Bronchial epithelial cell (primary cell): ENCODE measurements around the gene MTFMT. TPM values are rescaled to one million over a fixed set of nuclear protein-coding genes. Genes with fewer than 3 reads are reported as not detected.

Source experiments
- DNase-seq: peaks from one replicate; pipeline ENCODE4 v3.0.0-alpha.2; 2010; ENCODE audit warnings: low read depth
- FAIRE-seq: peaks from 2 replicates; lab custom pipeline; 2011; peaks lifted over from hg19 to GRCh38; lab: Jason Lieb, UNC
- H3K27me3 ChIP-seq: 2 replicates; pipeline ENCODE4 v1.5.1; 2011; ENCODE audit warnings: low read length; ENCODE audit not compliant: control insufficient read depth, insufficient read depth
- H3K36me3 ChIP-seq: 2 replicates; pipeline ENCODE4 v1.5.1; 2011; ENCODE audit warnings: low read length; ENCODE audit not compliant: control insufficient read depth, insufficient read depth
- H3K4me3 ChIP-seq: 2 replicates; pipeline ENCODE4 v1.5.1; 2011; ENCODE audit warnings: mild to moderate bottlenecking, low read depth, low read length, control low read depth
- CTCF ChIP-seq: IDR thresholded peaks from 2 replicates; pipeline ENCODE4 v1.5.1; 2011; ENCODE audit warnings: mild to moderate bottlenecking, moderate library complexity, low read length, control low read depth, inconsistent platforms; ENCODE audit not compliant: insufficient read depth, severe bottlenecking
- total RNA-seq: library from RNA; depleted of rRNA; stranded (reverse); fragments of >200 nt; gene quantifications from 2 replicates; pipeline ENCODE4 v1.2.1, GENCODE V29; 2014

The MTFMT gene
- total RNA-seq, 1 donor from 2014 or later, result 17.4 TPM

- Histone ChIP-seq H3K36me3 (no peaks in the 10 kb centered on the region), H3K27me3 (no peaks in the 10 kb centered on the region), H3K4me3 (no peak overlapping the region)
- FAIRE-seq, result no peak
- DNase-seq, result peak; percentile 61
- TF ChIP-seq CTCF, result peak; percentile 91
Measured at GRCh38 chr15:65032801-65033537, 3.5 kb upstream of the MTFMT start.

DNA sequence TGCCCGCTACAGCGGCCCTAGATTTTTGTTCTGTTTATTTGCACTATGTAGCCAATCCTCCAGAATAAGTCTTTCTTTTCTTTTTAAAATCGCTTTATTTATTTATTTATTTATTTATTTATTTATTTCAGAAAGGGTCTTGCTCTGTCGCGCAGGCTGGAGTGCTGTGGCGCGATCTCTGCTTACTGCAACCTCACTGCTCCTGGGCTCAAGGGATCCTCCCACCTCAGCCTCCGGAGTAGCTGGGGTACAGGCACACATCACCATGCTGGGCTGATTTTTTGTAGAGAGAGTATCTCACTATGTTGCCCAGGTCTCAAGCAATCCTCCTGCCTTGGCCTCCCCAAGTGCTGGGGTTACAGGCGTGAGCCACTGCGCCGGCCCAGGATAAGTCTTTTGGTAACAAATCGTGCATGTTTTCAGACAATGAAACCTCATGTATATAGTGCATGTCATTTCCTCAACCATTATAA is 333 bp upstream of the MTFMT start:
- Histone ChIP-seq H3K27me3 (no peaks in the 10 kb centered on the region), H3K36me3 (no peaks in the 10 kb centered on the region), H3K4me3 (peak overlapping the region; percentile 91)
- no peak for FAIRE-seq
- no peak for TF ChIP-seq CTCF
- DNase-seq, result no peak

- no peak for FAIRE-seq
- H3K4me3 ChIP-seq, result peak overlapping the region; percentile 91
- no peak for TF ChIP-seq CTCF
Measured at GRCh38 chr15:65028338-65028737, 1.1 kb downstream of the MTFMT start.

DNA sequence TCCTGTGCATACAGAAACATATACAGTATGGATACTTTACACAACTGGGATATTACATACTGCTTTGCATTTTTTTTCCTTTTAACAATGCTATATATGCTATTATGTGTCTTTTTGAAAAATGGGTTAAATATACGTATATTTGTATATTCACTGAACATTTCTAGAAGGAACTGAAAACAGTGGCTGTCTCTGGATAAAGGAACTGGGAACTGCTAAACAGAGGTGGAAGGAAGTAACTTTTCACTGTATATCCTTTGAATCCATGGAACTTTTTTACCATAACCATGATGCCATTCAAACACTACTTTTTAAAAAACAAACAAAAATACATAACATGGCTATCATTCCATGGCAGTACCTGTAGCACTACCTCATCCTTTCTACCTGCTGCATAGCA is 1.8 kb downstream of the MTFMT start:
- no peaks in the 10 kb centered on the region for H3K27me3 ChIP-seq
- TF ChIP-seq CTCF, result no peak
- peaks cover 1% of the 10 kb centered on the region for H3K36me3 ChIP-seq
- FAIRE-seq, result no peak
- H3K4me3 ChIP-seq, result no peak overlapping the region
- DNase-seq, result no peak

More at GRCh38 chr15:65028338-65028737, 1.1 kb downstream of the MTFMT start:
- H3K27me3 ChIP-seq, result no peaks in the 10 kb centered on the region
- no peak for DNase-seq
- peaks cover 1% of the 10 kb centered on the region for H3K36me3 ChIP-seq

DNA sequence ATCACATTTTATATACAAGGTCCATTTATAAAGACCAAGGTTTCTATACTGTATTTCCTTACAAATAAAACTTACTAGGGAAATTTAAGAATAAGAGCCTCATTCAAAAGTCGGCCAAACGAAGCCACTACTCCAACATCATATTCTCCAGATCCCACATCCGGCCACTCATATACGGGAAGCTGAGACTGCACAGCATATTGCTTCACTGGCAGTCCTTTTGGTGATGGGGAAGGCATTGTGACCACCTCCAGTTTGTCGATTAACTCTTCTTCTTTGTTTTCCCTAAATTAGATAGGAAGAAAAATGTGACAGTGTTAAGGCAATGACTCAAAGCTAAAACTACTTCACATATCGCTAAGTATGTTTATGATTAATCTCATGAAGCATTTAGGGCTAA is 2.7 kb downstream of the MTFMT start:
- FAIRE-seq, result no peak
- no peak for DNase-seq
- no peaks in the 10 kb centered on the region for H3K27me3 ChIP-seq
- H3K4me3 ChIP-seq, result no peak overlapping the region
- TF ChIP-seq CTCF, result no peak
- peaks cover 1% of the 10 kb centered on the region for H3K36me3 ChIP-seq
